NCI-H2227 (cell line): ENCODE data around the gene FYB1.

ENCODE experiments used
- DNase-seq: peaks from one replicate; lab custom pipeline; 2025; ENCODE audit not compliant: unreplicated experiment; lab: John Stamatoyannopoulos, UW

The FYB1 gene

GRCh38 chr5:39207345-39208045, 11.9 kb downstream of the FYB1 start:
- no peak for DNase-seq

GRCh38 chr5:39206630-39207321, 12.6 kb downstream of the FYB1 start:
- no peak for DNase-seq

GRCh38 chr5:39205550-39205949, 13.8 kb downstream of the FYB1 start:
- no peak for DNase-seq

- no peak for DNase-seq
Measured at GRCh38 chr5:39203951-39204350, 15.4 kb downstream of the FYB1 start.

- DNase-seq: no peak
Measured at GRCh38 chr5:39203275-39203922, 16.0 kb downstream of the FYB1 start.

- DNase-seq: no peak
Measured at GRCh38 chr5:39202597-39203274, 16.6 kb downstream of the FYB1 start.

- no peak for DNase-seq
Measured at GRCh38 chr5:39201781-39202596, 17.4 kb downstream of the FYB1 start.

- no peak for DNase-seq
Measured at GRCh38 chr5:39201160-39201780, 18.1 kb downstream of the FYB1 start.

- no peak for DNase-seq
Measured at GRCh38 chr5:39200081-39200480, 19.3 kb downstream of the FYB1 start.

GRCh38 chr5:39199335-39199734, 20.0 kb downstream of the FYB1 start:
- no peak for DNase-seq

- DNase-seq: no peak
Measured at GRCh38 chr5:39198127-39198526, 21.2 kb downstream of the FYB1 start.

- DNase-seq: no peak
Measured at GRCh38 chr5:39197556-39197955, 21.8 kb downstream of the FYB1 start.

GRCh38 chr5:39195198-39195826, 24.1 kb downstream of the FYB1 start:
- DNase-seq: no peak

- DNase-seq: no peak
Measured at GRCh38 chr5:39194466-39195136, 24.8 kb downstream of the FYB1 start.

- no peak for DNase-seq
Measured at GRCh38 chr5:39193553-39194465, 25.6 kb downstream of the FYB1 start.

GRCh38 chr5:39192450-39193160, 26.8 kb downstream of the FYB1 start:
- DNase-seq: no peak

- DNase-seq: no peak
Measured at GRCh38 chr5:39191216-39191615, 28.1 kb downstream of the FYB1 start.
